ENCODE measurements around the gene SMLR1.

GRCh38 chr6:130872250-130873095 is 45.3 kb downstream of the SMLR1 start:
- TF ChIP-seq CTCF (IDR thresholded peaks at IDR 0.05) (peak; percentile 96), SIN3A (IDR thresholded peaks at IDR 0.05; ENCODE audit: borderline replicate concordance, insufficient read depth, low read depth, low read length) (no peak), REST (IDR thresholded peaks at IDR 0.05; ENCODE audit: insufficient read depth in 1 of 2, low read depth in 2 of 2, low read length in 1 of 2) (no peak), POLR2AphosphoS5 (IDR thresholded peaks at IDR 0.05; ENCODE audit: low read depth, low read length) (no peak), TCF7L2 (IDR thresholded peaks at IDR 0.05; ENCODE audit: low read depth, low read length) (no peak)

All from Panc1 (cell line).